ENCODE results near the gene MCM3AP. TPM values are rescaled to one million over a fixed set of nuclear protein-coding genes. Genes with fewer than 3 reads are reported as not detected.

The MCM3AP gene
- total RNA-seq, 2 donors from 2014 or later, result 52.7 to 102 TPM

DNA sequence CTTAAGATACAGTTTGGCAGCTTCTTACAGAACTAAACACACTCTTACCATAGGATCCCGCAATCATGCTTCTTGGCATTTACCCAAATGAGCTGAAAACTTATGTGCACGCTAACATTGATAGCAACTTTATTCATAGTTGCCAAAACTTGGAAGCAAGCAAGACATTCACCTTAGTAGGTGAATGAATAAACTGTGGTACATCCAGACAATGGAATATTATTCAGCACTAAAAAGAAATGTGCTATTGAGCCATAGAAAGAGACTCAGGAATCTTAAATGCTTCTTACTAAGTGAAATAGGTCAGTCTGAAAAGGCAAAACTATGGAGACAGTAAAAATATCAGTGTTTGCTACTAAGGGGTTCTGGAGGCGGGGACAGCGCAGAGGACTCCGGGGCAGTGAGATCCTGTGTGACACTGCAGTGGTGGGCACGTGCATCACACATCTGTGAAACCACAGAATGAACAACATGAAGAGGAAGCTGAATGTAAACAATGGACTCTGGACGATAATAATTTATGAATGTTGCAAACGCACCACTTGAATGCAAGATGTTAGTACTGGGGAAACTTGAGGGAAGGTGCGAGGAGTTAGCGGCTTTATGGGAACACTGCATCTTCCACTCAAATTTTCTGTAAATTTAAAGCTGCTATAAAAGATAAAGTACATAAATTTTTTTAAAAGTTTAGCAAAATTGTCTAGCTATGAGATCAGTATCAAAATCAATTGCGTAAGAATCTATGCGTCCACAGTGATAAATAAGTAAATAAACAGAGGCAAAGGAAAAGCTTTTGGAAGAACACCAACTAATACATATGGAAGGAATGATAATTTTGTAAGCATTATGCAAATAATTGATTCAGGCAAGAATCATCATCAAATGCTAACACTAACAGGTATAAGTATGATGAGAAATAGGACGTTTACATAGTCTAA, 85.7 kb downstream of the MCM3AP start:
- Histone ChIP-seq H3K9me3 (no peaks in the 10 kb centered on the region), H3K4me1 (no peaks in the 10 kb centered on the region), H3K27ac (no peak overlapping the region), H3K4me3 (no peak overlapping the region), H3K36me3 (replicated peaks in 1 of 2; ENCODE audit: insufficient read depth in 1 of 2, low read depth in 2 of 2) (peaks cover 0 to 18% of the 10 kb centered on the region in 2 donors), H3K27me3 (no peaks in the 10 kb centered on the region)
- WGBS, 2 donors, result 77 to 82% methylated on average over 13 of the region's 13 CpGs
- intact Hi-C loops (cut with DNase I), result no loop called here
- ATAC-seq, result no peak
- no peak for DNase-seq
- no peak for TF ChIP-seq CTCF (IDR thresholded peaks at IDR 0.05)
- no peak for TF ChIP-seq POLR2A (IDR thresholded peaks at IDR 0.05)

DNA sequence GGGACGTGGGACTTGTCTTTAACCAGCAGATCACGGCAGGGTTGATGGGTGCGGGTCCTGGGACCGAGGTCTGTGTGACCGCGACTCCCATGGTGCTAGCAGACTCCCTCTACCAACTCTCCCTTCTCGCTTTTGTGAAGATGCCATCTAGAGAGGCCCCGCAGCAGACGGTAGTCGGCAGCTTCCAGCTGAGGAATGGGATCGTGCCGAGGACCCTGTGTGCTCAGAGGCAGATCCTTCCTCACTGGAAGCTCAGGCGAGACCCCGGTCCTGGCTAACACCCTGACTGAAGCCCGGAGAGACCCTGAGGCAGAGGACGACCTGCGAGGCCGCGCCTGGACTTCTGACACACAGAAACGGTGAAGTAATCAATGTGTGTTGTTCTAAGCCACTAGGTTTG, 88.7 kb downstream of the MCM3AP start:
- TF ChIP-seq POLR2A (IDR thresholded peaks at IDR 0.05), result no peak
- TF ChIP-seq CTCF (IDR thresholded peaks at IDR 0.05), result no peak
- Histone ChIP-seq H3K9me3 (no peaks in the 10 kb centered on the region), H3K4me3 (no peak overlapping the region), H3K27ac (no peak overlapping the region), H3K27me3 (no peaks in the 10 kb centered on the region), H3K36me3 (replicated peaks in 1 of 2; ENCODE audit: insufficient read depth in 1 of 2, low read depth in 2 of 2) (peaks cover 0 to 31% of the 10 kb centered on the region in 2 donors), H3K4me1 (no peaks in the 10 kb centered on the region)
- WGBS, 2 donors, result 89% methylated on average over 20 of the region's 20 CpGs
- ATAC-seq (no peak), DNase-seq (peak in 1 of 4 donors; percentile 2)
- intact Hi-C loops (cut with DNase I), result no loop called here

DNA sequence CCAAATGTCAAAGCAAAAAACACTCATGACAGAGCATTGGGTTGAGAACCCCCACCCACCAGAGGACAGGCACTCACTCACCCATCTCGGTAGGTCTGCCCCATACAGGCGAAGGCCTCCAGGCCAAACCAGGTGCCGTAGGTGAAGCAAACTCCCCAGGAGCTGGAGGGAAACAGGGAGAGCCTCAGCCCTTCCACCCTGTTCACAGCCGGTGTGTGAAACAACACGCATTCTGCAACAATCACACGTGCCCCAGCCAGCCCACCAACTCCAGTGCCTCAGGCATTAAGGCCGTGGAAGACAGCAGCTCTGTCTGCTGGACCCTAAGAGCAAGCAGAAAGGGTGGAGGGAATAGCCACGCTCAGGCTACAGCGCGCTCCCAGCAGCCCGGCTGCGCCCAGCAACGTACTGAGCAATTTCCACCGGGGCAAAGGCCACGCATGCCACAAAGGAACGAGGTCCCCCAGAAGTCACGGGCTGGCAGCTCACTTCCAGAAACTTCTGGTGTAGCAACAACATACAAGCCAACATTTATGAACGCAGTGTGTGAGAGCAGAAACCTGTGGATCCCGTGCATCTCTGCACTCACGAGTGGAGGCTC, 89.7 kb downstream of the MCM3AP start:
- H3K36me3 ChIP-seq (replicated peaks in 1 of 2; ENCODE audit: insufficient read depth in 1 of 2, low read depth in 2 of 2), result peaks cover 0 to 31% of the 10 kb centered on the region in 2 donors
- WGBS, 2 donors, result 87 to 90% methylated on average over 10 to 20 of the region's 20 CpGs
- no peak overlapping the region for H3K27ac ChIP-seq
- peak in 2 of 4 donors; percentile 1 to 9 for DNase-seq
- no peak overlapping the region for H3K4me3 ChIP-seq
- TF ChIP-seq CTCF (IDR thresholded peaks at IDR 0.05) (no peak), POLR2A (IDR thresholded peaks at IDR 0.05) (no peak)
- intact Hi-C loops (cut with DNase I), result no loop called here
- no peaks in the 10 kb centered on the region for H3K9me3 ChIP-seq
- H3K4me1 ChIP-seq, result no peaks in the 10 kb centered on the region
- H3K27me3 ChIP-seq, result no peaks in the 10 kb centered on the region
- ATAC-seq, result no peak

DNA sequence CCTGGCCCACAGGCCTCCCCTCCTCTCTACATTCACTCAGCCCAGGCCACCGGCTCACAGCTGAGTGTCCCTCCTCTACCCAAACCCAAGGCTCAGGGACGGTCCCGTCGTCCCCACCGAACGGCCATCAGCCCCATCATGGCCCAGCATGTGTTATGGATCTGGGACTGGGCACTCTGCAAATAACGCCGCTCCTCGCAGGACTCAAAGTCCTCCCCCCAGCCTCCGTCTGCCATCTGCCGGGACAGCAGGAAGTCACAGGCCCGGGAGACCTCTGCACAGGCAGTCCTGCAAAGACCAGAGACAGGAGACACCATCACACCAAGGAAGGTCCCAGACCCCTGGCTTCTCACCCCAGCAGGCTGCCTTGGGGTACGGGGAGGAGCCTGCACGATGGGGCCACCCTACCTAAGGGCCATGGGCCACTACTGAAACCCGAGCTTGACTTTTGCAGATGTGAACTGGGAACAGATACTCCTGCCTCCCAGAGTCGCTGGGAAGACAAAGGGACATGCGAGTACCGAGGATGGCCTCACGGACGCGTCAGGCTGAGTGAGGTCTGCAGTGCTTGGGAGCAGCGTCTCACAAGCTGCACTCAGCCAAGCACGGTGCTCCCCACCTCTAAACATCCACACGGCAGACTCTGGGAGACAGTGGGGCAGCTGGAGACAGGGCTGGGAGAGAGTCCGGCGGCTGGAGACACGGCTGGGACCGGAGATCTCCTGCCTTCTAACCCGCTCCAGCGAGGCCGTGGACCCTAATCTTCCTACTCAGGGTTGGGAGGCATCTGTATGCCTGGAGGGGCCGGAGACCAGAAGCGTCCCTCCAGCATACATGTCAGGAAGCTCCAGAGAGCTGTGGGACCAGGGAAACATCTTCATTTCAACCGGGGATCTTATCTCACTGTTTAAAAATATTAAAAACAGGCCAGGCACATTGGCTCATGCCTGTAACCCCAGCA, 90.8 kb downstream of the MCM3AP start:
- Histone ChIP-seq H3K4me1 (no peaks in the 10 kb centered on the region), H3K27me3 (no peaks in the 10 kb centered on the region), H3K27ac (no peak overlapping the region), H3K36me3 (replicated peaks in 1 of 2; ENCODE audit: insufficient read depth in 1 of 2, low read depth in 2 of 2) (peaks cover 0 to 31% of the 10 kb centered on the region in 2 donors), H3K4me3 (no peak overlapping the region), H3K9me3 (no peaks in the 10 kb centered on the region)
- TF ChIP-seq CTCF (IDR thresholded peaks at IDR 0.05) (no peak), POLR2A (IDR thresholded peaks at IDR 0.05) (no peak)
- DNase-seq (peak in 1 of 4 donors; percentile 9), ATAC-seq (no peak)
- intact Hi-C loops (cut with DNase I), result no loop called here
- WGBS, 2 donors, result 92 to 94% methylated on average over 15 to 34 of the region's 34 CpGs

Measured in body of pancreas (tissue), 4 donors.